SK-N-SH (cell line): ENCODE results near the gene P4HA3. TPM values are rescaled to one million over a fixed set of nuclear protein-coding genes. Genes with fewer than 3 reads are reported as not detected.

Experiments
- CTCF ChIA-PET: fragments of 300-600, 350-600 bp; formaldehyde crosslinking; extraction: SDS; loops from one replicate; lab custom pipeline; 2021; lab: Yijun Ruan, JAX
- POLR2A ChIA-PET: fragments of 350-600 bp; sonication (Branson Sonifier 250); formaldehyde crosslinking; extraction: SDS; loops from one replicate; lab custom pipeline; 2020; ENCODE audit warnings: antibody characterized with exemption, inconsistent platforms; lab: Yijun Ruan, JAX
- DNase-seq: peaks from one replicate; pipeline ENCODE4 v3.0.0; 2012
- H2AFZ ChIP-seq: fragments of 200-600 bp; sonication (generic); 2 replicates; pipeline ENCODE4 v1.8.1; 2016; ENCODE audit warnings: antibody characterized with exemption, mild to moderate bottlenecking, low read depth
- H3F3A ChIP-seq: fragments of 200-600 bp; sonication (generic); replicated peaks from 2 replicates; pipeline ENCODE3; 2016; ENCODE audit warnings: antibody characterized with exemption, mild to moderate bottlenecking; ENCODE audit not compliant: insufficient read depth
- H3K27ac ChIP-seq, 2 experiments: fragments of 200-500 bp in 1 of 2; fragments of 200-600 bp in 1 of 2; sonication (Bioruptor generic) in 1 of 2; sonication (generic), shearing (Covaris generic) in 1 of 2; 2 replicates each; pipeline versions ENCODE4 v1.5.1 to v1.6.1; 2014 to 2016; ENCODE audit warnings: low read depth in 2 of 2, inconsistent platforms in 1 of 2, low read length in 1 of 2, mild to moderate bottlenecking in 1 of 2, mixed read lengths in 1 of 2
- H3K27me3 ChIP-seq: fragments of 200-600 bp; sonication (generic), shearing (Covaris generic); 2 replicates; pipeline ENCODE4 v1.6.1; 2016; ENCODE audit warnings: mixed run types; ENCODE audit not compliant: insufficient read depth
- H3K36me3 ChIP-seq, 2 experiments: fragments of 200-500 bp in 1 of 2; fragments of 200-600 bp in 1 of 2; sonication (Bioruptor generic) in 1 of 2; sonication (generic) in 1 of 2; replicated peaks in 1 of 2; 2 replicates each; pipeline versions ENCODE3 to v1.5.1; 2014 to 2016; ENCODE audit warnings: low read length in 1 of 2, mild to moderate bottlenecking in 1 of 2; ENCODE audit not compliant: insufficient read depth in 2 of 2, control insufficient read depth in 1 of 2
- H3K4me1 ChIP-seq, 2 experiments: fragments of 200-500 bp in 1 of 2; fragments of 200-600 bp in 1 of 2; sonication (Bioruptor generic) in 1 of 2; sonication (generic), shearing (Covaris generic) in 1 of 2; 2 replicates each; pipeline versions ENCODE4 v1.5.1 to v1.6.1; 2014 to 2016; ENCODE audit warnings: low read depth in 1 of 2, low read length in 1 of 2, mixed run types in 1 of 2; ENCODE audit not compliant: insufficient read depth in 2 of 2, control insufficient read depth in 1 of 2
- H3K4me2 ChIP-seq: fragments of 200-600 bp; sonication (generic), shearing (Covaris generic); 2 replicates; pipeline ENCODE4 v1.6.1; 2017; ENCODE audit warnings: mixed run types
- H3K4me3 ChIP-seq, 2 experiments: fragments of 200-500 bp in 1 of 2; fragments of 200-600 bp in 1 of 2; sonication (Bioruptor generic) in 1 of 2; sonication (generic), shearing (Covaris generic) in 1 of 2; 2 replicates each; pipeline versions ENCODE4 v1.5.1 to v1.8.1; 2014 to 2016; ENCODE audit warnings: low read depth in 2 of 2, inconsistent platforms in 1 of 2, low read length in 1 of 2, mild to moderate bottlenecking in 1 of 2, mixed read lengths in 1 of 2, moderate library complexity in 1 of 2
- H3K79me2 ChIP-seq: fragments of 200-600 bp; sonication (generic); 2 replicates; pipeline ENCODE4 v1.8.1; 2017; ENCODE audit warnings: mild to moderate bottlenecking; ENCODE audit not compliant: insufficient read depth
- H3K9ac ChIP-seq: fragments of 200-600 bp; sonication (generic); 2 replicates; pipeline ENCODE4 v1.6.1; 2017; ENCODE audit warnings: mixed run types
- H3K9me2 ChIP-seq: fragments of 200-600 bp; sonication (generic); 2 replicates; pipeline ENCODE4 v1.6.1; 2017; ENCODE audit warnings: mixed run types
- H3K9me3 ChIP-seq: fragments of 200-600 bp; sonication (generic); 2 replicates; pipeline ENCODE4 v1.6.1; 2017; ENCODE audit warnings: mixed run types, mild to moderate bottlenecking, moderate library complexity
- H4K20me1 ChIP-seq: fragments of 200-600 bp; sonication (generic); 2 replicates; pipeline ENCODE4 v1.6.1; 2017; ENCODE audit warnings: mild to moderate bottlenecking, mixed run types; ENCODE audit not compliant: insufficient read depth
- FOSL2 ChIP-seq: IDR thresholded peaks from 2 replicates; pipeline ENCODE4 v1.4.0; 2012; ENCODE audit warnings: low read depth, mild to moderate bottlenecking, moderate library complexity, borderline replicate concordance
- FOXJ3 ChIP-seq: sonication (generic); formaldehyde crosslinking; IDR thresholded peaks from 2 replicates; pipeline ENCODE4 v1.5.1; 2020; ENCODE audit warnings: mild to moderate bottlenecking, missing genetic modification reagents
- FOXM1 ChIP-seq: IDR thresholded peaks from 2 replicates; pipeline ENCODE4 v1.4.0; 2012; ENCODE audit warnings: low read depth, mild to moderate bottlenecking
- GABPA ChIP-seq: IDR thresholded peaks from 2 replicates; pipeline ENCODE4 v1.4.0; 2012; ENCODE audit warnings: low read depth, mild to moderate bottlenecking
- GATA2 ChIP-seq: sonication (generic); formaldehyde crosslinking; IDR thresholded peaks from 2 replicates; pipeline ENCODE4 v1.5.0; 2020; ENCODE audit warnings: mild to moderate bottlenecking, missing genetic modification reagents
- JUND ChIP-seq: IDR thresholded peaks from 2 replicates; pipeline ENCODE4 v1.4.0; 2012
- MXI1 ChIP-seq: IDR thresholded peaks from 2 replicates; pipeline ENCODE4 v1.6.1; 2012; ENCODE audit warnings: mild to moderate bottlenecking, low read depth, low read length, improper control_type of control experiment
- NFIC ChIP-seq: IDR thresholded peaks from 2 replicates; pipeline ENCODE4 v1.4.0; 2012; ENCODE audit warnings: borderline replicate concordance
- NRF1 ChIP-seq: IDR thresholded peaks from 2 replicates; pipeline ENCODE4 v1.6.1; 2012; ENCODE audit warnings: low read depth, mild to moderate bottlenecking, low read length
- PBX3 ChIP-seq: IDR thresholded peaks from 2 replicates; pipeline ENCODE4; 2012
- RAD21 ChIP-seq: IDR thresholded peaks from 2 replicates; pipeline ENCODE4 v1.6.1; 2012; ENCODE audit warnings: mild to moderate bottlenecking, low read length
- RCOR1 ChIP-seq: fragments of 150-350 bp; IDR thresholded peaks from 2 replicates; pipeline ENCODE4 v1.6.1; 2017; ENCODE audit warnings: antibody characterized with exemption, low read length
- REST ChIP-seq: IDR thresholded peaks from 2 replicates; pipeline ENCODE4 v1.6.1; 2012; ENCODE audit warnings: mild to moderate bottlenecking, low read depth, low read length, moderate library complexity
- RXRA ChIP-seq: IDR thresholded peaks from 2 replicates; pipeline ENCODE4 v1.4.0; 2012; ENCODE audit warnings: low read depth, mild to moderate bottlenecking, borderline replicate concordance
- SIN3A ChIP-seq: IDR thresholded peaks from 2 replicates; pipeline ENCODE4 v1.6.1; 2012; ENCODE audit warnings: low read depth, mild to moderate bottlenecking, low read length, moderate library complexity, borderline replicate concordance
- SMC3 ChIP-seq: IDR thresholded peaks from 2 replicates; pipeline ENCODE4 v1.6.1; 2012; ENCODE audit warnings: low read depth, low read length, improper control_type of control experiment
- TAF1 ChIP-seq: IDR thresholded peaks from 2 replicates; pipeline ENCODE4 v1.6.1; 2012; ENCODE audit warnings: low read depth, mild to moderate bottlenecking, low read length, moderate library complexity, borderline replicate concordance
- TCF12 ChIP-seq: IDR thresholded peaks from 2 replicates; pipeline ENCODE4 v1.4.0; 2012
- TEAD4 ChIP-seq: IDR thresholded peaks from 2 replicates; pipeline ENCODE4 v1.4.0; 2012; ENCODE audit warnings: mild to moderate bottlenecking, borderline replicate concordance; ENCODE audit not compliant: insufficient read depth
- USF1 ChIP-seq: IDR thresholded peaks from 2 replicates; pipeline ENCODE4 v1.4.0; 2012; ENCODE audit warnings: low read depth, borderline replicate concordance
- ZBTB33 ChIP-seq: IDR thresholded peaks from 2 replicates; pipeline ENCODE4 v1.4.0; 2012; ENCODE audit warnings: low read depth, borderline replicate concordance
- WGBS: methylation state at CpG from one replicate; pipeline ENCODE4 v1.1.6; 2017; ENCODE audit warnings: low lambda C conversion rate; 5-methylcytosine and 5-hydroxymethylcytosine counted together
- polyA plus RNA-seq, 3 experiments: library from polyadenylated mRNA; depleted of rRNA; stranded (reverse); fragments of >200 nt; gene quantifications; 2 replicates each; pipeline ENCODE4 v1.2.3, GENCODE V29; 2012

The P4HA3 gene
- polyA plus RNA-seq, 1 of the 3 experiments (the other 2 are of a cell fraction) = 8.4 TPM

GRCh38 chr11:74278103-74278502 lies 33.3 kb downstream of the P4HA3 start:
- H3K27me3 ChIP-seq = no peaks in the 10 kb centered on the region
- no peak for TF ChIP-seq NFIC
- peaks cover 2 to 32% of the 10 kb centered on the region in 2 experiments for H3K4me1 ChIP-seq
- POLR2A ChIA-PET = no interaction called here
- no peaks in the 10 kb centered on the region for H3K9me3 ChIP-seq
- H3K9me2 ChIP-seq = no peaks in the 10 kb centered on the region
- H3K79me2 ChIP-seq = no peaks in the 10 kb centered on the region
- peak overlapping the region; percentile 57; the same call in 1 of the 2 replicates for H3K9ac ChIP-seq
- H3F3A ChIP-seq = peaks cover 39% of the 10 kb centered on the region
- 0 out of 2 replicates have a peak overlapping the region, but pooled peaks have one; percentile 17 for H2AFZ ChIP-seq
- H3K36me3 ChIP-seq = no peaks in the 10 kb centered on the region
- CTCF ChIA-PET = interaction anchor here (1.0 to 3.6 kb wide), 2 partner anchors 22 to 24 kb away, joined by 3 to 10 read pairs; no protein-coding TSS in a partner anchor
- H3K4me2 ChIP-seq = peak overlapping the region; percentile 65
- DNase-seq = no peak
- H4K20me1 ChIP-seq = no peaks in the 10 kb centered on the region
- no peak overlapping the region for H3K4me3 ChIP-seq
- peak overlapping the region; percentile 68 to 97; a peak in 3 of 4 replicates for H3K27ac ChIP-seq
- 79% methylated on average over 2 of the region's 2 CpGs for WGBS

GRCh38 chr11:74276581-74276980 lies 34.9 kb downstream of the P4HA3 start:
- ChIA-PET POLR2A (no interaction called here), CTCF (interaction anchor here (3.6 kb wide), 1 partner anchor 21 kb away, joined by 10 read pairs; no protein-coding TSS in a partner anchor)
- H3K4me3 ChIP-seq = no peak overlapping the region
- no peaks in the 10 kb centered on the region for H3K9me3 ChIP-seq
- no peaks in the 10 kb centered on the region for H3K9me2 ChIP-seq
- no peaks in the 10 kb centered on the region for H3K27me3 ChIP-seq
- H3F3A ChIP-seq = peaks cover 39% of the 10 kb centered on the region
- no peak overlapping the region for H3K9ac ChIP-seq
- no peak overlapping the region for H3K4me2 ChIP-seq
- H3K36me3 ChIP-seq = no peaks in the 10 kb centered on the region
- 66% methylated on average over 2 of the region's 2 CpGs for WGBS
- H3K27ac ChIP-seq = peak overlapping the region in 1 of 2 experiments; percentile 97; a peak in 2 of 4 replicates
- peaks cover 2 to 32% of the 10 kb centered on the region in 2 experiments for H3K4me1 ChIP-seq
- no peaks in the 10 kb centered on the region for H4K20me1 ChIP-seq
- H2AFZ ChIP-seq = no peak overlapping the region
- DNase-seq = no peak
- H3K79me2 ChIP-seq = no peaks in the 10 kb centered on the region
- no peak for TF ChIP-seq TAF1
- no peak for TF ChIP-seq TEAD4
- no peak for TF ChIP-seq RAD21
- TF ChIP-seq JUND = peak; percentile 43; the same call in 1 of the 2 replicates
- TF ChIP-seq RCOR1 = no peak
- no peak for TF ChIP-seq SIN3A
- peak; percentile 40; the same call in 1 of the 2 replicates for TF ChIP-seq FOSL2
- TF ChIP-seq USF1 = no peak
- TF ChIP-seq NFIC = no peak
- TF ChIP-seq TCF12 = peak; percentile 25; the same call in 1 of the 2 replicates
- TF ChIP-seq PBX3 = no peak
- TF ChIP-seq GABPA = no peak
- no peak for TF ChIP-seq REST
- TF ChIP-seq NRF1 = no peak
- TF ChIP-seq MXI1 = no peak
- no peak for TF ChIP-seq RXRA
- no peak for TF ChIP-seq SMC3
- TF ChIP-seq FOXM1 = no peak
- no peak for TF ChIP-seq GATA2 (CRISPR knock-in tag)
- TF ChIP-seq FOXJ3 = no peak
- TF ChIP-seq ZBTB33 = no peak
